ES-I3 (cell line): ENCODE measurements around the gene SYDE2.

ENCODE experiments used
- H3K36me3 ChIP-seq: 2 replicates; pipeline ENCODE4 v1.6.1; 2013; ENCODE audit warnings: mild to moderate bottlenecking, low read length, control low read depth, moderate library complexity; ENCODE audit not compliant: insufficient read depth
- H3K4me1 ChIP-seq: 2 replicates; pipeline ENCODE4 v1.6.1; 2013; ENCODE audit warnings: mild to moderate bottlenecking, control low read depth, low read length; ENCODE audit not compliant: insufficient read depth
- H3K9ac ChIP-seq: 2 replicates; pipeline ENCODE4 v1.6.1; 2013; ENCODE audit warnings: low read depth, mild to moderate bottlenecking, low read length, moderate library complexity
- H3K9me3 ChIP-seq: 2 replicates; pipeline ENCODE4 v1.6.1; 2013; ENCODE audit warnings: mild to moderate bottlenecking, low read length, moderate library complexity; ENCODE audit not compliant: control insufficient read depth, insufficient read depth

SYDE2 gene

DNA sequence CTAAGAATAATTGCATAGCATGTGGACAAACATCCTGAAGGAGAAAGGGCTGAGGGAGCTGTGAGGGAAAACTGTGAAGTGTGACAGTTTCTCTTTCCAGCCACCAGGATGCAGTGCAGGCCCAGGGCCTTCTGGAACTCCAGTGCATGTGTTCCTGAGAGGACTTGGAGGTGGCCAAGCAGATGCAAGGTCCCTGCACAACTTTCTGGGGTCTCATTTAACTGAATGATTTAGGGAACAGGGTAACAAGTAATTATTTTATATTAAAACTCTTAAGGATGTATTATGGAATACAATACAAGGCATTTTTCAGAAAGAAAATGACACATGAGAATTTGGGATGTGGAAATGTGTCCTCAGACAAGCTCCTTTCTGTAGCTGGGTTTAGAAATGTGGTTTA, 91.3 kb downstream of the SYDE2 start:
- Histone ChIP-seq H3K4me1 (no peaks in the 10 kb centered on the region), H3K9me3 (no peaks in the 10 kb centered on the region), H3K36me3 (no peaks in the 10 kb centered on the region), H3K9ac (no peak overlapping the region)
